Subcutaneous abdominal adipose tissue (tissue), 5 donors: ENCODE measurements around the gene TEX29.

Experiments used
- H3K27ac ChIP-seq: one replicate; pipeline ENCODE4 v1.7.0; 2013; ENCODE audit warnings: low read depth, mild to moderate bottlenecking, inconsistent platforms, low read length, moderate library complexity
- H3K27me3 ChIP-seq, 5 donors: one replicate each; pipeline ENCODE4 v1.7.0; 2013; ENCODE audit warnings: low read length in 5 of 5, inconsistent platforms in 1 of 5; ENCODE audit not compliant: control insufficient read depth in 5 of 5, insufficient read depth in 4 of 5
- H3K36me3 ChIP-seq, 5 donors: one replicate each; pipeline ENCODE4 v1.7.0; 2013; ENCODE audit warnings: low read length in 5 of 5; ENCODE audit not compliant: control insufficient read depth in 5 of 5, insufficient read depth in 5 of 5
- H3K4me1 ChIP-seq, 5 donors: one replicate each; pipeline ENCODE4 v1.7.0; 2013; ENCODE audit warnings: low read length in 5 of 5, mild to moderate bottlenecking in 3 of 5, moderate library complexity in 1 of 5; ENCODE audit not compliant: control insufficient read depth in 5 of 5, insufficient read depth in 5 of 5
- H3K4me3 ChIP-seq, 5 donors: one replicate each; pipeline ENCODE4 v1.7.0; 2013; ENCODE audit warnings: low read length in 5 of 5, low read depth in 1 of 5
- H3K9ac ChIP-seq, 5 donors: one replicate each; pipeline ENCODE4 v1.7.0; 2013; ENCODE audit warnings: low read length in 5 of 5, mild to moderate bottlenecking in 4 of 5, moderate library complexity in 3 of 5
- H3K9me3 ChIP-seq, 5 donors: one replicate each; pipeline ENCODE4 v1.7.0; 2013; ENCODE audit warnings: low read length in 5 of 5; ENCODE audit not compliant: control insufficient read depth in 5 of 5
- donor health status: healthy.
- donor health status: healthy.
- donor health status: healthy.
- donor health status: healthy.
- donor health status: healthy.

Gene TEX29

GRCh38 chr13:111304041-111304544 is 16.3 kb upstream of the TEX29 start:
- Histone ChIP-seq H3K9ac (no peak overlapping the region), H3K9me3 (peaks cover 0 to 2% (median 0%) of the 10 kb centered on the region in 5 donors), H3K4me1 (peaks cover 0 to 6% (median 0%) of the 10 kb centered on the region in 5 donors), H3K27me3 (no peaks in the 10 kb centered on the region), H3K27ac (no peak overlapping the region), H3K36me3 (peaks cover 22 to 96% (median 91%) of the 10 kb centered on the region in 5 donors), H3K4me3 (no peak overlapping the region)

GRCh38 chr13:111304603-111305289 is 15.7 kb upstream of the TEX29 start:
- Histone ChIP-seq H3K27me3 (no peaks in the 10 kb centered on the region), H3K36me3 (peaks cover 22 to 95% (median 86%) of the 10 kb centered on the region in 5 donors), H3K9me3 (peaks cover 0 to 2% (median 0%) of the 10 kb centered on the region in 5 donors), H3K4me3 (no peak overlapping the region), H3K9ac (no peak overlapping the region), H3K27ac (no peak overlapping the region), H3K4me1 (peaks cover 0 to 6% (median 0%) of the 10 kb centered on the region in 5 donors)

GRCh38 chr13:111312944-111313590 is 7.4 kb upstream of the TEX29 start:
- Histone ChIP-seq H3K36me3 (peaks cover 0 to 48% (median 24%) of the 10 kb centered on the region in 5 donors), H3K4me1 (peaks cover 0 to 21% (median 12%) of the 10 kb centered on the region in 5 donors), H3K9me3 (peaks cover 0 to 10% (median 3%) of the 10 kb centered on the region in 5 donors), H3K27ac (no peak overlapping the region), H3K9ac (no peak overlapping the region), H3K4me3 (no peak overlapping the region), H3K27me3 (no peaks in the 10 kb centered on the region)

- no peak overlapping the region for H3K4me3 ChIP-seq
These were observed 6.5 kb upstream of the TEX29 start for GRCh38 chr13:111313911-111314425.

GRCh38 chr13:111314852-111315251 is 5.6 kb upstream of the TEX29 start:
- Histone ChIP-seq H3K36me3 (peaks cover 0 to 40% (median 17%) of the 10 kb centered on the region in 5 donors), H3K9me3 (peaks cover 0 to 10% (median 3%) of the 10 kb centered on the region in 5 donors), H3K27ac (no peak overlapping the region)

More at GRCh38 chr13:111313911-111314425, 6.5 kb upstream of the TEX29 start:
- peaks cover 0 to 45% (median 18%) of the 10 kb centered on the region in 5 donors for H3K36me3 ChIP-seq
- H3K27ac ChIP-seq = no peak overlapping the region
- H3K9me3 ChIP-seq = peaks cover 0 to 10% (median 3%) of the 10 kb centered on the region in 5 donors
- H3K27me3 ChIP-seq = no peaks in the 10 kb centered on the region
- peaks cover 0 to 24% (median 12%) of the 10 kb centered on the region in 5 donors for H3K4me1 ChIP-seq
- no peak overlapping the region for H3K9ac ChIP-seq

GRCh38 chr13:111315347-111315995 is 5.0 kb upstream of the TEX29 start:
- Histone ChIP-seq H3K27ac (peak overlapping the region; percentile 76), H3K36me3 (peaks cover 0 to 40% (median 17%) of the 10 kb centered on the region in 5 donors)

More at GRCh38 chr13:111314852-111315251, 5.6 kb upstream of the TEX29 start:
- H3K9ac ChIP-seq = no peak overlapping the region
- H3K4me3 ChIP-seq = no peak overlapping the region
- H3K27me3 ChIP-seq = no peaks in the 10 kb centered on the region
- peaks cover 0 to 24% (median 12%) of the 10 kb centered on the region in 5 donors for H3K4me1 ChIP-seq

GRCh38 chr13:111316161-111316730 is 4.2 kb upstream of the TEX29 start:
- peak overlapping the region in 1 of 5 donors; percentile 45 for H3K9ac ChIP-seq
- no peak overlapping the region for H3K4me3 ChIP-seq
- H3K9me3 ChIP-seq = peaks cover 0 to 10% (median 3%) of the 10 kb centered on the region in 5 donors
- peak overlapping the region; percentile 76 for H3K27ac ChIP-seq
- H3K4me1 ChIP-seq = peaks cover 0 to 24% (median 12%) of the 10 kb centered on the region in 5 donors
- no peaks in the 10 kb centered on the region for H3K27me3 ChIP-seq
- peaks cover 0 to 38% (median 17%) of the 10 kb centered on the region in 5 donors for H3K36me3 ChIP-seq

More at GRCh38 chr13:111315347-111315995, 5.0 kb upstream of the TEX29 start:
- no peaks in the 10 kb centered on the region for H3K27me3 ChIP-seq
- no peak overlapping the region for H3K4me3 ChIP-seq
- peaks cover 0 to 10% (median 3%) of the 10 kb centered on the region in 5 donors for H3K9me3 ChIP-seq
- H3K4me1 ChIP-seq = peaks cover 0 to 24% (median 12%) of the 10 kb centered on the region in 5 donors
- peak overlapping the region in 1 of 5 donors; percentile 3 for H3K9ac ChIP-seq

- no peak overlapping the region for H3K4me3 ChIP-seq
- H3K9ac ChIP-seq = no peak overlapping the region
- peaks cover 0 to 24% (median 12%) of the 10 kb centered on the region in 5 donors for H3K4me1 ChIP-seq
- H3K27me3 ChIP-seq = no peaks in the 10 kb centered on the region
- peaks cover 0 to 30% (median 16%) of the 10 kb centered on the region in 5 donors for H3K36me3 ChIP-seq
- H3K27ac ChIP-seq = peak overlapping the region; percentile 76
- H3K9me3 ChIP-seq = peaks cover 0 to 10% (median 3%) of the 10 kb centered on the region in 5 donors
These were observed 3.3 kb upstream of the TEX29 start for GRCh38 chr13:111317042-111317550.
